Adrenal gland (tissue), 5 donors: ENCODE measurements around the gene VAPB.

Experiments used
- CTCF ChIP-seq, 6 experiments: fragments of 450-650 bp in 4 of 6; fragments of 200-600 bp in 2 of 6; sonication (generic) in 1 of 6; IDR thresholded peaks; 1 replicate in 5 of 6; 2 replicates in 1 of 6; pipeline versions ENCODE4 v1.5.1 to v1.8.0; 2016 to 2021; ENCODE audit warnings: antibody characterized with exemption in 6 of 6, mild to moderate bottlenecking in 2 of 6, moderate library complexity in 1 of 6
- POLR2A ChIP-seq, 2 donors: fragments of 450-650 bp; IDR thresholded peaks; one replicate each; pipeline ENCODE4 v1.6.1; 2017; ENCODE audit warnings: antibody characterized with exemption in 2 of 2, mild to moderate bottlenecking in 2 of 2, moderate library complexity in 1 of 2
- donor health status: DM: no; HTN: no; CAD: no.

- TF ChIP-seq CTCF (IDR thresholded peaks at IDR 0.05) (no peak), POLR2A (IDR thresholded peaks at IDR 0.05) (no peak)
These were observed 60.7 kb downstream of the VAPB start for GRCh38 chr20:58449681-58450221.
